ENCODE results near the gene TTC28. TPM values are rescaled to one million over a fixed set of nuclear protein-coding genes. Genes with fewer than 3 reads are reported as not detected.

Gene TTC28
- total RNA-seq, 2 donors from 2014 or later = 29.2 to 74.6 TPM

- Histone ChIP-seq H3K4me3 (no peak overlapping the region), H3K9me3 (no peaks in the 10 kb centered on the region), H3K27me3 (replicated peaks; ENCODE audit: insufficient read depth) (no peaks in the 10 kb centered on the region), H3K4me1 (replicated peaks) (no peaks in the 10 kb centered on the region), H3K27ac (no peak overlapping the region), H3K36me3 (no peaks in the 10 kb centered on the region)
- 72% methylated on average over 3 of the region's 3 CpGs for WGBS
- TF ChIP-seq POLR2A (IDR thresholded peaks at IDR 0.05) = no peak
- DNase-seq (ENCODE audit: low spot score) = no peak
- intact Hi-C loops (cut with DNase I) = no loop called here
Measured at GRCh38 chr22:28032861-28033260, 646.8 kb downstream of the TTC28 start.

GRCh38 chr22:28031383-28031922, 648.2 kb downstream of the TTC28 start:
- H3K36me3 ChIP-seq = no peaks in the 10 kb centered on the region
- no peaks in the 10 kb centered on the region for H3K9me3 ChIP-seq
- no peak overlapping the region for H3K27ac ChIP-seq
- intact Hi-C loops (cut with DNase I) = no loop called here
- WGBS = 95% methylated on average over 6 of the region's 6 CpGs
- H3K27me3 ChIP-seq (replicated peaks; ENCODE audit: insufficient read depth) = no peaks in the 10 kb centered on the region
- no peaks in the 10 kb centered on the region for H3K4me1 ChIP-seq (replicated peaks)
- no peak for DNase-seq (ENCODE audit: low spot score)
- no peak overlapping the region for H3K4me3 ChIP-seq
- TF ChIP-seq POLR2A (IDR thresholded peaks at IDR 0.05) (no peak), POLR2AphosphoS5 (IDR thresholded peaks at IDR 0.05) (no peak)
- TF ChIP-seq, protein P1, sequence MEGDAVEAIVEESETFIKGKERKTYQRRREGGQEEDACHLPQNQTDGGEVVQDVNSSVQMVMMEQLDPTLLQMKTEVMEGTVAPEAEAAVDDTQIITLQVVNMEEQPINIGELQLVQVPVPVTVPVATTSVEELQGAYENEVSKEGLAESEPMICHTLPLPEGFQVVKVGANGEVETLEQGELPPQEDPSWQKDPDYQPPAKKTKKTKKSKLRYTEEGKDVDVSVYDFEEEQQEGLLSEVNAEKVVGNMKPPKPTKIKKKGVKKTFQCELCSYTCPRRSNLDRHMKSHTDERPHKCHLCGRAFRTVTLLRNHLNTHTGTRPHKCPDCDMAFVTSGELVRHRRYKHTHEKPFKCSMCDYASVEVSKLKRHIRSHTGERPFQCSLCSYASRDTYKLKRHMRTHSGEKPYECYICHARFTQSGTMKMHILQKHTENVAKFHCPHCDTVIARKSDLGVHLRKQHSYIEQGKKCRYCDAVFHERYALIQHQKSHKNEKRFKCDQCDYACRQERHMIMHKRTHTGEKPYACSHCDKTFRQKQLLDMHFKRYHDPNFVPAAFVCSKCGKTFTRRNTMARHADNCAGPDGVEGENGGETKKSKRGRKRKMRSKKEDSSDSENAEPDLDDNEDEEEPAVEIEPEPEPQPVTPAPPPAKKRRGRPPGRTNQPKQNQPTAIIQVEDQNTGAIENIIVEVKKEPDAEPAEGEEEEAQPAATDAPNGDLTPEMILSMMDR (IDR thresholded peaks at IDR 0.05) = no peak

- TF ChIP-seq, protein P1 (IDR thresholded peaks at IDR 0.05) = no peak
- no peak for TF ChIP-seq POLR2AphosphoS5 (IDR thresholded peaks at IDR 0.05)
- no peak for TF ChIP-seq POLR2A (IDR thresholded peaks at IDR 0.05)
- 62% methylated on average over 4 of the region's 4 CpGs for WGBS
- Histone ChIP-seq H3K4me3 (no peak overlapping the region), H3K27ac (no peak overlapping the region), H3K9me3 (no peaks in the 10 kb centered on the region), H3K36me3 (no peaks in the 10 kb centered on the region), H3K27me3 (replicated peaks; ENCODE audit: insufficient read depth) (no peaks in the 10 kb centered on the region), H3K4me1 (replicated peaks) (no peaks in the 10 kb centered on the region)
- no peak for DNase-seq (ENCODE audit: low spot score)
- intact Hi-C loops (cut with DNase I) = no loop called here
Measured at GRCh38 chr22:28030473-28030872, 649.2 kb downstream of the TTC28 start.

- no peaks in the 10 kb centered on the region for H3K36me3 ChIP-seq
- no peak overlapping the region for H3K4me3 ChIP-seq
- H3K4me1 ChIP-seq (replicated peaks) = no peaks in the 10 kb centered on the region
- no peak for DNase-seq (ENCODE audit: low spot score)
- no peak overlapping the region for H3K27ac ChIP-seq
- intact Hi-C loops (cut with DNase I) = no loop called here
- H3K9me3 ChIP-seq = no peaks in the 10 kb centered on the region
- no peak for TF ChIP-seq POLR2A (IDR thresholded peaks at IDR 0.05)
- TF ChIP-seq, protein P1 (IDR thresholded peaks at IDR 0.05) = no peak
- no peak for TF ChIP-seq POLR2AphosphoS5 (IDR thresholded peaks at IDR 0.05)
- no peaks in the 10 kb centered on the region for H3K27me3 ChIP-seq (replicated peaks; ENCODE audit: insufficient read depth)
- 81% methylated on average over 9 of the region's 9 CpGs for WGBS
Measured at GRCh38 chr22:28029956-28030355, 649.7 kb downstream of the TTC28 start.

DNA sequence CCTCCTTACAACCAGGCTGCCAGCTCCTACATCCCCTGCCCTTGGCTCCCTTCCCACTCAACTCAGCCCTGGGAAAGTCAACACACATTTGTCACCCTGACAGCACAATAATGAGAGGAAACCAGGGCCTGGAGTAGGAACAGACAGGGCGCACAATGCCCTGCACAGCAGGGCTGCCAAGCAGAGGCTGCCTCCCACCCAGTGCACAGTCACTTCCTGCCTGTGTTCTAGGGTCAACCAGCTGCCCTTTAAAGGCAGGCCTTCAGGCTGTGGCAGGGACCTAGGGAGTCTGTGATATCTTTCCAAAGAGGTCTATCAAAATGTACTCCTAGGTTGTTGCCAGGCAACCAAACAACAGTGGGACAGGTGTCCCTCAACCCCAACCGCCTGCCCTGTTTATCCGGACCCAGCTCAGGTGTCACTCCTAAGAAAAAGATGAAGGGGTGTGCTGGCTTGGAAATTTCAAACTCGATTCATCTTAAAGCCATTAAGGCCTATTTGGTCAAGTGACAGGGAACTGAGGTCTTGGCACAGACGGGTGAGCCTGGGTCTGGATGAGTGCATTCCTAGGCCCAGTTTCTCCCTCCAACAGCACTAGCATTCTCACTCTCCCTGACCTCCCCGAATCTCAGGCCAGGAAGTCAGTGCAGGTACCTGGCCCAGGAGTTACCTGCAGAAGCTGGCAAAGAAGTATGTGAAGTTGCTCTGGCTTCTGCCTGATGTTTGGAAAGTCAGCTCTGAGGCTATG, 650.3 kb downstream of the TTC28 start:
- H3K9me3 ChIP-seq = no peaks in the 10 kb centered on the region
- H3K36me3 ChIP-seq = no peaks in the 10 kb centered on the region
- peak overlapping the region in 1 of 2 donors; percentile 38 for H3K27ac ChIP-seq
- no peaks in the 10 kb centered on the region for H3K4me1 ChIP-seq (replicated peaks)
- TF ChIP-seq, protein P1 (IDR thresholded peaks at IDR 0.05) = no peak
- TF ChIP-seq POLR2A (IDR thresholded peaks at IDR 0.05) (no peak), POLR2AphosphoS5 (IDR thresholded peaks at IDR 0.05) (peak; percentile 66)
- H3K4me3 ChIP-seq = no peak overlapping the region
- intact Hi-C loops (cut with DNase I) = no loop called here
- WGBS = 37% methylated on average over 6 of the region's 6 CpGs
- no peaks in the 10 kb centered on the region for H3K27me3 ChIP-seq (replicated peaks; ENCODE audit: insufficient read depth)
- peak; percentile 78 for DNase-seq (ENCODE audit: low spot score)
